ENCODE results near the gene NPAS4. TPM values are rescaled to one million over a fixed set of nuclear protein-coding genes. Genes with fewer than 3 reads are reported as not detected.

Gene NPAS4
- total RNA-seq, 4 donors from 2014 or later = 0.19 TPM; not detected in 3

DNA sequence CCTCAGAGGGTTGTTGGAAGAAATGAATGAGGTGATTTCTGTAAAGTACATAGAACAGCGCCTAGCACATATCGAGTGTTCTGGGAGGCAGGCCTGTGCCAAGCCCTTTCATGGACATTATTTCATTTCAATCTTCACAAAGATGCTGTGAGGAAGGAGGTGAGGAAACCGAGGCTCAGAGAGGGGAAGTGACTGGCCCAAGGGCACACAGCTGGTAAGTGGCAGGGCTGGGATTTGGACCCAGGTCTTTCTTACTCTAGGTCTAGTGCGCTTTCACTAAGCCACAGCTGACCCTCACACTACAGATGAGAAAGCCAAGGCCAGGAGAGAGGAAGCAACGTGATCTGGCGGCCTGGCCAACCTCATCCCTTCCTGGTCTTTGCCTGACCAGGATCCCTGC, 47.9 kb downstream of the NPAS4 start:
- TF ChIP-seq, protein P1, sequence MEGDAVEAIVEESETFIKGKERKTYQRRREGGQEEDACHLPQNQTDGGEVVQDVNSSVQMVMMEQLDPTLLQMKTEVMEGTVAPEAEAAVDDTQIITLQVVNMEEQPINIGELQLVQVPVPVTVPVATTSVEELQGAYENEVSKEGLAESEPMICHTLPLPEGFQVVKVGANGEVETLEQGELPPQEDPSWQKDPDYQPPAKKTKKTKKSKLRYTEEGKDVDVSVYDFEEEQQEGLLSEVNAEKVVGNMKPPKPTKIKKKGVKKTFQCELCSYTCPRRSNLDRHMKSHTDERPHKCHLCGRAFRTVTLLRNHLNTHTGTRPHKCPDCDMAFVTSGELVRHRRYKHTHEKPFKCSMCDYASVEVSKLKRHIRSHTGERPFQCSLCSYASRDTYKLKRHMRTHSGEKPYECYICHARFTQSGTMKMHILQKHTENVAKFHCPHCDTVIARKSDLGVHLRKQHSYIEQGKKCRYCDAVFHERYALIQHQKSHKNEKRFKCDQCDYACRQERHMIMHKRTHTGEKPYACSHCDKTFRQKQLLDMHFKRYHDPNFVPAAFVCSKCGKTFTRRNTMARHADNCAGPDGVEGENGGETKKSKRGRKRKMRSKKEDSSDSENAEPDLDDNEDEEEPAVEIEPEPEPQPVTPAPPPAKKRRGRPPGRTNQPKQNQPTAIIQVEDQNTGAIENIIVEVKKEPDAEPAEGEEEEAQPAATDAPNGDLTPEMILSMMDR (IDR thresholded peaks at IDR 0.05) = no peak
- no peak for TF ChIP-seq POLR2A (IDR thresholded peaks at IDR 0.05)
- 89 to 94% methylated on average over 6 of the region's 6 CpGs for WGBS, 2 donors
- H3K4me3 ChIP-seq (ENCODE audit: low read depth, poor library complexity, severe bottlenecking) = no peak overlapping the region
- intact Hi-C loops (cut with DNase I; ENCODE audit: low total_unique reads) = no loop called here
- no peak for DNase-seq (ENCODE audit: low spot score in 2 of 2)

DNA sequence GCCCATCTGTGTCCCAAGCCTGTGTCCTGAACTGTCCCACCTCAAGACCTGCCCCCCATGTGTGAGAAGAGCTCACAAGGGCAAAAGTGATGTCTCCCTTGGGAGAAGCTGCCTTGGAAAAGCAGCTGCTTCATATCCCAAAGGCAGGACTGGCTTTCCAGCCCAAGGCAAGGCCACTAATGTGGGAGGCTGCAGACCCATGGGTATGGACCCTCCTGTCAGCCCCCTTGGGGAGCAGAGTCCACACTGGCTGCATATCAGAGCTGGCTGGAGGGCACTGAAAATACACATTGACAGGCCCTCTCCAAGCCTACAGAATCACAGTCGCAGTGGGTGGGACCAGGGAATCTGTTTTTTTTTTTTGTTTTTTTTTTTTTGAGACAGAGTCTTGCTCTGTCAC, 48.6 kb downstream of the NPAS4 start:
- H3K4me3 ChIP-seq (ENCODE audit: low read depth, poor library complexity, severe bottlenecking) = no peak overlapping the region
- no peak for DNase-seq (ENCODE audit: low spot score in 2 of 2)
- no peak for TF ChIP-seq POLR2A (IDR thresholded peaks at IDR 0.05)
- intact Hi-C loops (cut with DNase I; ENCODE audit: low total_unique reads) = no loop called here
- WGBS, 2 donors = 100% methylated on average over 1 of the region's 1 CpG

- intact Hi-C loops (cut with DNase I; ENCODE audit: low total_unique reads) = no loop called here
- 90 to 93% methylated on average over 3 of the region's 3 CpGs for WGBS, 2 donors
- no peak for DNase-seq (ENCODE audit: low spot score in 2 of 2)
- H3K4me3 ChIP-seq (ENCODE audit: low read depth, poor library complexity, severe bottlenecking) = no peak overlapping the region
- no peak for TF ChIP-seq POLR2A (IDR thresholded peaks at IDR 0.05)
- TF ChIP-seq, protein P1 (IDR thresholded peaks at IDR 0.05) = no peak
Measured at GRCh38 chr11:66470015-66470414, 49.2 kb downstream of the NPAS4 start.

DNA sequence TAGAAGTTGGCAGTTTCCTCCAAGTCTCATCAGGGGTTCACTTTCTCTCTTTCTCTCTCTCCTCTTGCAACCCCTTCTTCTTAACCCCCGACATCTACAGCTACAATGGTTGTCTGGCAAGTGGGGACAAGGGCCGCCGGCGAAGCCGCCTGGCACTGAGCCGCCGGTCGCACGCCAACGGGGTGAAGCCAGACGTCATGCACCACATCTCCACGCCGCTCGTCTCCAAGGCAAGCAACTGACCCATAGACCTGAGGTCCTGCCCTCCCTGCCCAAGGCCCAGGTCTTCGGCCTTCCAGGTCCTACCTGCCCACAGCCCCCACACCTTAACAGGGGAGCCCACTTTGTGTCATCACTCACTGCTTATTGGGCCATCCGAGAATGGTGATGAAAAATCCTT, 50.3 kb downstream of the NPAS4 start:
- no peak overlapping the region for H3K4me3 ChIP-seq (ENCODE audit: low read depth, poor library complexity, severe bottlenecking)
- no peak for DNase-seq (ENCODE audit: low spot score in 2 of 2)
- TF ChIP-seq, protein P1 (IDR thresholded peaks at IDR 0.05) = no peak
- TF ChIP-seq POLR2A (IDR thresholded peaks at IDR 0.05) = no peak
- intact Hi-C loops (cut with DNase I; ENCODE audit: low total_unique reads) = no loop called here
- WGBS, 2 donors = 94 to 95% methylated on average over 16 of the region's 16 CpGs

- 94% methylated on average over 9 of the region's 9 CpGs for WGBS, 2 donors
- no peak for DNase-seq (ENCODE audit: low spot score in 2 of 2)
Measured at GRCh38 chr11:66472054-66472453, 51.2 kb downstream of the NPAS4 start.

GRCh38 chr11:66473167-66473566, 52.3 kb downstream of the NPAS4 start:
- WGBS, 2 donors = 88 to 94% methylated on average over 9 to 11 of the region's 11 CpGs
- no peak for TF ChIP-seq POLR2A (IDR thresholded peaks at IDR 0.05)
- TF ChIP-seq, protein P1 (IDR thresholded peaks at IDR 0.05) = no peak
- intact Hi-C loops (cut with DNase I; ENCODE audit: low total_unique reads) = no loop called here
- H3K4me3 ChIP-seq (ENCODE audit: low read depth, poor library complexity, severe bottlenecking) = no peak overlapping the region
- DNase-seq (ENCODE audit: low spot score in 2 of 2) = no peak

More at GRCh38 chr11:66472054-66472453, 51.2 kb downstream of the NPAS4 start:
- TF ChIP-seq, protein P1 (IDR thresholded peaks at IDR 0.05) = no peak
- TF ChIP-seq POLR2A (IDR thresholded peaks at IDR 0.05) = no peak
- H3K4me3 ChIP-seq (ENCODE audit: low read depth, poor library complexity, severe bottlenecking) = no peak overlapping the region
- intact Hi-C loops (cut with DNase I; ENCODE audit: low total_unique reads) = no loop called here

Data from lower leg skin (tissue), 4 donors.